ENCODE measurements around the gene AP1S1. TPM values are rescaled to one million over a fixed set of nuclear protein-coding genes. Genes with fewer than 3 reads are reported as not detected.
A peak's percentile ranks its signal among the peaks of the same experiment; 100 is the strongest.

AP1S1 gene
- total and polyA plus RNA-seq, 2 of the 13 experiments (the other 11 are each of a cell fraction or from before 2014, with no cell fraction given), result 57.5 to 68.1 TPM

GRCh38 chr7:101172854-101173751, 18.8 kb downstream of the AP1S1 start (continued):
- TF ChIP-seq REST (IDR thresholded peaks at IDR 0.05; ENCODE audit: borderline replicate concordance in 1 of 2, low read depth in 1 of 2, low read length in 2 of 2) (no peak), MTF2 (CRISPR knock-in tag; IDR thresholded peaks at IDR 0.05; ENCODE audit: borderline replicate concordance) (0 out of 2 replicates have a peak, but pooled peaks have one; percentile 4), ZFP36 (IDR thresholded peaks at IDR 0.05; ENCODE audit: borderline replicate concordance, low read depth, low read length, partially characterized antibody) (no peak), ZNF512B (CRISPR knock-in tag; IDR thresholded peaks at IDR 0.05; ENCODE audit: borderline replicate concordance) (no peak), RARA (CRISPR knock-in tag; IDR thresholded peaks at IDR 0.05) (no peak), MAX (IDR thresholded peaks at IDR 0.05) (peak; percentile 28; the same call in 1 of the 2 replicates), ZNF136 (CRISPR knock-in tag; IDR thresholded peaks at IDR 0.05; ENCODE audit: low read depth) (no peak), GPBP1L1 (CRISPR knock-in tag; IDR thresholded peaks at IDR 0.05) (no peak)

Data from HepG2 (cell line).